Tibial nerve (tissue), 4 donors: ENCODE data around the gene SORCS2. TPM values are rescaled to one million over a fixed set of nuclear protein-coding genes. Genes with fewer than 3 reads are reported as not detected.

Source experiments
- DNase-seq, 2 donors: peaks; one replicate each; pipeline ENCODE4 v3.0.0-alpha.2; 2019; ENCODE audit warnings: low spot score in 2 of 2
- H3K27ac ChIP-seq, 4 donors: fragments of 200-600 bp; sonication (generic) in 3 of 4; one replicate each; pipeline ENCODE4 v1.5.1; 2017 to 2019; ENCODE audit warnings: mild to moderate bottlenecking in 1 of 4
- H3K27me3 ChIP-seq, 2 donors: fragments of 200-600 bp; sonication (generic) in 1 of 2; one replicate each; pipeline versions ENCODE4 v1.5.1 to v1.6.0; 2017 to 2019
- H3K36me3 ChIP-seq, 3 donors: fragments of 200-600 bp; sonication (generic); one replicate each; pipeline ENCODE4 v1.5.1; 2018 to 2019
- H3K4me1 ChIP-seq, 4 donors: fragments of 200-600 bp; sonication (generic) in 3 of 4; one replicate each; pipeline ENCODE4 v1.5.1; 2017 to 2019
- H3K4me3 ChIP-seq, 4 donors: fragments of 200-600 bp; sonication (generic) in 3 of 4; one replicate each; pipeline ENCODE4 v1.5.1; 2017 to 2019; ENCODE audit warnings: mild to moderate bottlenecking in 1 of 4, moderate library complexity in 1 of 4
- H3K9me3 ChIP-seq, 4 donors: fragments of 200-600 bp; sonication (generic) in 3 of 4; one replicate each; pipeline ENCODE4 v1.5.1; 2017 to 2019
- EP300 ChIP-seq, 2 donors: sonication (generic); formaldehyde crosslinking; IDR thresholded peaks; one replicate each; pipeline ENCODE4 v1.6.1; 2017; ENCODE audit warnings: antibody characterized with exemption in 2 of 2, mild to moderate bottlenecking in 1 of 2
- POLR2A ChIP-seq, 2 donors: fragments of 450-650 bp; IDR thresholded peaks; one replicate each; pipeline ENCODE4 v1.6.1; 2017; ENCODE audit warnings: antibody characterized with exemption in 2 of 2, mild to moderate bottlenecking in 2 of 2, moderate library complexity in 2 of 2
- WGBS, 2 donors: methylation state at CpG; one replicate each; pipeline ENCODE4 v1.1.5; 2018; 5-methylcytosine and 5-hydroxymethylcytosine counted together
- total RNA-seq, 4 donors: library from RNA; depleted of rRNA; stranded (reverse); fragments of >200 nt; gene quantifications; one replicate each; pipeline ENCODE4 v1.1.0, GENCODE V29; 2016
- TF ChIP-seq, protein P1 (sequence below), 5 experiments: fragments of 200-600 bp in 3 of 5; fragments of 450-650 bp in 2 of 5; sonication (generic) in 3 of 5; IDR thresholded peaks; one replicate each; pipeline ENCODE4 v1.5.1; 2016 to 2019; ENCODE audit warnings: antibody characterized with exemption in 5 of 5, mild to moderate bottlenecking in 3 of 5, moderate library complexity in 2 of 5

Gene SORCS2
- total RNA-seq, 4 donors from 2014 or later: 15.6 to 48.9 (median 38.3) TPM

DNA sequence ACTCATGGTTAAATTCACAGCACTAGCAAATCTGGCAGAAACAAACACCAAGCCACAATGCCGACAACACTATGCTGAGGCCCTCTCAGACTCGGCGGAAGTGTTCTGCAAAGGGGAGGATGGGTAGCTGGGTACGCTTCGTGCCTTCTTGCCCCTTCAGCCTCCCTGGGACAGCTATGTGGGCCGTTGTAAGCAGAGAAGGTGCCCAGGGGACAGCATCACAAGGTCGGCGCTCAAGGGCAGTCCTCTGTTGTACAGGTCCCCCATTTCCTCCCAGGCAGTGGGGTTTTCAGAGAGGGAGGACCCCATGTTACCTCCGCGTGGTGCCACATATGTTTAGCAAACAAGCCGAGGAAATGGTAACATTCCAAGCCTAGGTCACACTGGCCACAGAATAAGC is 573.7 kb downstream of the SORCS2 start:
- Histone ChIP-seq H3K4me1 (no peaks in the 10 kb centered on the region), H3K36me3 (peaks cover 0 to 83% (median 0%) of the 10 kb centered on the region in 3 donors), H3K4me3 (no peak overlapping the region), H3K9me3 (no peaks in the 10 kb centered on the region), H3K27ac (no peak overlapping the region), H3K27me3 (no peaks in the 10 kb centered on the region)
- TF ChIP-seq EP300 (IDR thresholded peaks at IDR 0.05) (no peak), POLR2A (IDR thresholded peaks at IDR 0.05) (no peak)
- TF ChIP-seq, protein P1, sequence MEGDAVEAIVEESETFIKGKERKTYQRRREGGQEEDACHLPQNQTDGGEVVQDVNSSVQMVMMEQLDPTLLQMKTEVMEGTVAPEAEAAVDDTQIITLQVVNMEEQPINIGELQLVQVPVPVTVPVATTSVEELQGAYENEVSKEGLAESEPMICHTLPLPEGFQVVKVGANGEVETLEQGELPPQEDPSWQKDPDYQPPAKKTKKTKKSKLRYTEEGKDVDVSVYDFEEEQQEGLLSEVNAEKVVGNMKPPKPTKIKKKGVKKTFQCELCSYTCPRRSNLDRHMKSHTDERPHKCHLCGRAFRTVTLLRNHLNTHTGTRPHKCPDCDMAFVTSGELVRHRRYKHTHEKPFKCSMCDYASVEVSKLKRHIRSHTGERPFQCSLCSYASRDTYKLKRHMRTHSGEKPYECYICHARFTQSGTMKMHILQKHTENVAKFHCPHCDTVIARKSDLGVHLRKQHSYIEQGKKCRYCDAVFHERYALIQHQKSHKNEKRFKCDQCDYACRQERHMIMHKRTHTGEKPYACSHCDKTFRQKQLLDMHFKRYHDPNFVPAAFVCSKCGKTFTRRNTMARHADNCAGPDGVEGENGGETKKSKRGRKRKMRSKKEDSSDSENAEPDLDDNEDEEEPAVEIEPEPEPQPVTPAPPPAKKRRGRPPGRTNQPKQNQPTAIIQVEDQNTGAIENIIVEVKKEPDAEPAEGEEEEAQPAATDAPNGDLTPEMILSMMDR (IDR thresholded peaks at IDR 0.05): no peak
- no peak for DNase-seq
- 74 to 78% methylated on average over 11 of the region's 11 CpGs for WGBS, 2 donors

DNA sequence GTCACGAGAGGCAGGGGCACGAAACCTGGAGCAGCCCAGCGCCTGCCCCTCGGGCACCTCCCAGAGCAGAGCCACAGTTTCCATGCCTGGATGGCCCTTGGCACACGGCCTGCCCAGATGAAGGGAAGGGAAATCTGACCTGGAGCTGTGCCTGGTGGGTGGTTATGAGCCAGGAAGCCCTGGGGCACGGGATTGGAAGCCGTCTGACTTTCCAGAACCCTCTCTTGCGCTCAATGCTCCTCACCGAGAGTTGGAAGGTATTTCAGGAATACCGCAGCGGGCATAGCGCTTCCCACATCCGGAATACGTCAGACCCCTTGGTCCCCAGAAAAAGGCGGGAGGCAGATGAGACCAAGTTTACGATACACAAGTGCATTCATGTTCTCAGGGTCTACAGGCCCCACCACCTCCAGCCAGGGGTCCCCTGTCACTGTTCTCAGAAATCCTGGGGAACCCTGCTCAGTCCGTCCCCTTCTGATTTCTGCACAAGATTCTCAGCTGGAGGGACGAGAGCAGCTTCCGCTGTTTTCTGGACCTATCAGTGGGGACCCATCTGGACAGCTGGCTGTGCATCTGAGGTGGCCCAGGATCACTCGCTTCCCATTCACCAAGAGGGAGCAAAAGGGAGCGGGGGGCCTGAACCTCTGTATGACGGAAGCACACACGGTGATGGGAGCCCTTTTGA is 574.5 kb downstream of the SORCS2 start:
- H3K27ac ChIP-seq: no peak overlapping the region
- TF ChIP-seq, protein P1 (IDR thresholded peaks at IDR 0.05): no peak
- TF ChIP-seq POLR2A (IDR thresholded peaks at IDR 0.05): no peak
- no peak for TF ChIP-seq EP300 (IDR thresholded peaks at IDR 0.05)
- 88 to 90% methylated on average over 23 of the region's 23 CpGs for WGBS, 2 donors
- H3K4me3 ChIP-seq: no peak overlapping the region
- no peaks in the 10 kb centered on the region for H3K9me3 ChIP-seq
- no peak for DNase-seq
- no peaks in the 10 kb centered on the region for H3K27me3 ChIP-seq
- H3K36me3 ChIP-seq: peaks cover 0 to 84% (median 0%) of the 10 kb centered on the region in 3 donors
- H3K4me1 ChIP-seq: peaks cover 0 to 6% (median 0%) of the 10 kb centered on the region in 4 donors

DNA sequence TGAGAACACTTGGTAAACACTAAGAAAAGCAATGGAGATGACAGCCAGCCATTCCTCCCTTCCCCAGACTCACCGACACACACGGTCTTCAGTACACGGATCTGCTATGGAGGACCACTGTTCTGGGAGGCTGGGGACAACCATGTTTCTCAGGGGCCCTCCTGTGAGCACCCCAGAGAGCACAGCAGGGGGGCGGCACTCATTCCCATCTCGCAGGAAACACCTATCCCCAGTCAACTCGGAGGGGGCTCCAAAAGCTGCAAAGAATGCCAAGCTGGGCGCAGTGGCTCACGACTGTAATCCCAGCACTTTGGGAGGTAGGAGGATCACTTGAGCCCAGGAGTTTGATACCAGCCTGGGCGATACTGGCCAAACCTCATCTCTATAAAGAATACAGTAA is 575.2 kb downstream of the SORCS2 start:
- no peak for DNase-seq
- WGBS, 2 donors: 85 to 96% methylated on average over 4 to 9 of the region's 9 CpGs
- Histone ChIP-seq H3K4me1 (peaks cover 0 to 8% (median 0%) of the 10 kb centered on the region in 4 donors), H3K36me3 (peaks cover 0 to 91% (median 0%) of the 10 kb centered on the region in 3 donors), H3K9me3 (no peaks in the 10 kb centered on the region), H3K27me3 (no peaks in the 10 kb centered on the region), H3K27ac (no peak overlapping the region), H3K4me3 (no peak overlapping the region)
- TF ChIP-seq POLR2A (IDR thresholded peaks at IDR 0.05): no peak
- TF ChIP-seq, protein P1 (IDR thresholded peaks at IDR 0.05): no peak
- TF ChIP-seq EP300 (IDR thresholded peaks at IDR 0.05): no peak

DNA sequence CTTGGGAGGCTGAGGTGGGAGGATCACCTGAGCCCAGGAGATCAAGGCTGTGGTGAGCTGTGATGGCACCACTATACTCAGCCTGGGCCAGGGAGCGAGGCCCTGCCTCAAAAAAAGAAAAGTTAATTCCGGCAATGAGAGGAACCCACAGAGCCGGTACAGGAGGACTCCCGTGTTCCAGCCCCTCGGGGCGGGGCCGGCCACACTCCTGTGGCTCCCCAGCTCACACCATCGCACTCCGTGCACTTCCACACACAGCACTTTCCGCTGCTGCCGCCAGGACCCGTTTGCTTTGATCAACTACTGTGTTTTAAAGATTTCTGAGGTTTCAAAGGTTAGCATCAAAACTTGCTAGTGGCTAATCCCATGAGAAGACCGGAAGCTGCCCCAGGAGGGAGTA is 575.6 kb downstream of the SORCS2 start:
- Histone ChIP-seq H3K27ac (no peak overlapping the region), H3K27me3 (no peaks in the 10 kb centered on the region), H3K9me3 (no peaks in the 10 kb centered on the region), H3K4me1 (peaks cover 0 to 13% (median 0%) of the 10 kb centered on the region in 4 donors), H3K36me3 (peaks cover 0 to 94% (median 0%) of the 10 kb centered on the region in 3 donors), H3K4me3 (no peak overlapping the region)
- WGBS, 2 donors: 83 to 86% methylated on average over 13 of the region's 13 CpGs
- TF ChIP-seq, protein P1 (IDR thresholded peaks at IDR 0.05): no peak
- TF ChIP-seq POLR2A (IDR thresholded peaks at IDR 0.05) (no peak), EP300 (IDR thresholded peaks at IDR 0.05) (no peak)
- no peak for DNase-seq

DNA sequence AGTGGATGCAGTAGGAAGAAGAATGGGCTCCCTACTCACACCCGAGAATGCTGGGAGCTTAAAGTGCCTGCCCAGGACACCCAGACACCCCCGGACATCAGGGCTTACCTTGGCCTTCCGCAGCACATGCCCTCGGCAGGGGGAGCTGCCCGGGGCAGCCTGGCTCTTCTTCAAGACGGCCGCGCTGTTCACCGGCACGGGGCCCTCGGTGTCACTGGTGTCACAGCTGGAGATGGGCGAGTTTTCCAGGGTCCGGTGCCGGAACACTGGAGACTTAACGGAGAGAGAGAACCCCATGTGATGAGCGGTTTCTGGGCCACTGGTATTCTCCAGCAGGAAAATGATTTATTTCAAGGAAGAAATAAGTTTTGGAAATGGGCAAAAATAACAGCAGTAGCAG is 576.4 kb downstream of the SORCS2 start:
- Histone ChIP-seq H3K27ac (no peak overlapping the region), H3K4me3 (no peak overlapping the region), H3K36me3 (peaks cover 0 to 94% (median 0%) of the 10 kb centered on the region in 3 donors), H3K4me1 (peaks cover 0 to 18% (median 0%) of the 10 kb centered on the region in 4 donors), H3K27me3 (no peaks in the 10 kb centered on the region), H3K9me3 (no peaks in the 10 kb centered on the region)
- TF ChIP-seq, protein P1 (IDR thresholded peaks at IDR 0.05): no peak
- TF ChIP-seq EP300 (IDR thresholded peaks at IDR 0.05) (no peak), POLR2A (IDR thresholded peaks at IDR 0.05) (no peak)
- no peak for DNase-seq
- WGBS, 2 donors: 87 to 93% methylated on average over 13 to 16 of the region's 16 CpGs
